22Rv1 (cell line): Measurements from ENCODE around the gene FGGY.
"Not testable (repeated sequence)": the region's sequence is repeated elsewhere in the genome, so short reads cannot be mapped to it uniquely, and the experiment has no call there.

ENCODE experiments used
- H3K27ac ChIP-seq: fragments of 450-650 bp; 2 replicates; pipeline ENCODE4 v1.5.1; 2017
- CTCF ChIP-seq: fragments of 450-650 bp; IDR thresholded peaks from 2 replicates; pipeline ENCODE4 v1.5.1; 2017; ENCODE audit warnings: mild to moderate bottlenecking
- ZFX ChIP-seq: fragments of 450-650 bp; IDR thresholded peaks from 2 replicates; pipeline ENCODE4 v1.6.1; 2017; ENCODE audit warnings: antibody characterized with exemption, borderline replicate concordance

The FGGY gene

GRCh38 chr1:59605184-59605583 is 308.3 kb downstream of the FGGY start:
- no peak overlapping the region for H3K27ac ChIP-seq
- TF ChIP-seq ZFX = no peak

- no peak overlapping the region for H3K27ac ChIP-seq
- TF ChIP-seq ZFX (no peak), CTCF (no peak)
These were observed 308.9 kb downstream of the FGGY start for GRCh38 chr1:59605761-59606160.

GRCh38 chr1:59609245-59609644 is 312.4 kb downstream of the FGGY start:
- TF ChIP-seq CTCF (no peak), ZFX (no peak)
- no peak overlapping the region for H3K27ac ChIP-seq

- not testable (repeated sequence) for H3K27ac ChIP-seq
These were observed 313.6 kb downstream of the FGGY start for GRCh38 chr1:59610499-59610898.

GRCh38 chr1:59617434-59617833 is 320.5 kb downstream of the FGGY start:
- TF ChIP-seq ZFX (no peak), CTCF (no peak)
- H3K27ac ChIP-seq = no peak overlapping the region

- no peak overlapping the region for H3K27ac ChIP-seq
- TF ChIP-seq ZFX (no peak), CTCF (no peak)
These were observed 322.7 kb downstream of the FGGY start for GRCh38 chr1:59619557-59619956.

- no peak overlapping the region for H3K27ac ChIP-seq
- TF ChIP-seq ZFX (no peak), CTCF (no peak)
These were observed 328.5 kb downstream of the FGGY start for GRCh38 chr1:59625384-59625783.

GRCh38 chr1:59631561-59632255 is 334.8 kb downstream of the FGGY start:
- no peak overlapping the region for H3K27ac ChIP-seq
- no peak for TF ChIP-seq CTCF
- no peak for TF ChIP-seq ZFX
